VCaP (cell line): ENCODE results near the gene ASB10.
A peak's percentile ranks its signal among the peaks of the same experiment; 100 is the strongest.

Source experiments
- H3K27ac ChIP-seq: fragments of 450-650 bp; 2 replicates; pipeline ENCODE4 v1.5.1; 2017
- CTCF ChIP-seq: fragments of 450-650 bp; conservative IDR thresholded peaks from 2 replicates; pipeline ENCODE4 v1.5.1; 2017; ENCODE audit warnings: mild to moderate bottlenecking, moderate library complexity

The ASB10 gene

GRCh38 chr7:151128144-151128543 lies 58.9 kb downstream of the ASB10 start:
- no peak for TF ChIP-seq CTCF
- H3K27ac ChIP-seq = no peak overlapping the region

- peak overlapping the region; percentile 76 for H3K27ac ChIP-seq
- no peak for TF ChIP-seq CTCF
Observed at GRCh38 chr7:151126491-151127137, 60.4 kb downstream of the ASB10 start.

GRCh38 chr7:151125846-151126481 lies 61.1 kb downstream of the ASB10 start:
- peak overlapping the region; percentile 76 for H3K27ac ChIP-seq
- TF ChIP-seq CTCF = no peak
